ENCODE measurements around the gene ASIP. TPM values are rescaled to one million over a fixed set of nuclear protein-coding genes. Genes with fewer than 3 reads are reported as not detected.
"Not testable (repeated sequence)": the region's sequence is repeated elsewhere in the genome, so short reads cannot be mapped to it uniquely, and the experiment has no call there.

ASIP gene
- polyA plus RNA-seq, 1 donor (not counting 4 experiments of a cell fraction or from before 2014, with no cell fraction given), result not detected

GRCh38 chr20:34250005-34250404 lies 8.8 kb downstream of the ASIP start:
- no peaks in the 10 kb centered on the region for H3K9me3 ChIP-seq (ENCODE audit: control insufficient read depth, low read depth, low read length)
- TF ChIP-seq EZH2 (IDR thresholded peaks at IDR 0.05; ENCODE audit: low read length), result no peak
- TF ChIP-seq, protein P1, sequence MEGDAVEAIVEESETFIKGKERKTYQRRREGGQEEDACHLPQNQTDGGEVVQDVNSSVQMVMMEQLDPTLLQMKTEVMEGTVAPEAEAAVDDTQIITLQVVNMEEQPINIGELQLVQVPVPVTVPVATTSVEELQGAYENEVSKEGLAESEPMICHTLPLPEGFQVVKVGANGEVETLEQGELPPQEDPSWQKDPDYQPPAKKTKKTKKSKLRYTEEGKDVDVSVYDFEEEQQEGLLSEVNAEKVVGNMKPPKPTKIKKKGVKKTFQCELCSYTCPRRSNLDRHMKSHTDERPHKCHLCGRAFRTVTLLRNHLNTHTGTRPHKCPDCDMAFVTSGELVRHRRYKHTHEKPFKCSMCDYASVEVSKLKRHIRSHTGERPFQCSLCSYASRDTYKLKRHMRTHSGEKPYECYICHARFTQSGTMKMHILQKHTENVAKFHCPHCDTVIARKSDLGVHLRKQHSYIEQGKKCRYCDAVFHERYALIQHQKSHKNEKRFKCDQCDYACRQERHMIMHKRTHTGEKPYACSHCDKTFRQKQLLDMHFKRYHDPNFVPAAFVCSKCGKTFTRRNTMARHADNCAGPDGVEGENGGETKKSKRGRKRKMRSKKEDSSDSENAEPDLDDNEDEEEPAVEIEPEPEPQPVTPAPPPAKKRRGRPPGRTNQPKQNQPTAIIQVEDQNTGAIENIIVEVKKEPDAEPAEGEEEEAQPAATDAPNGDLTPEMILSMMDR (optimal IDR thresholded peaks at IDR 0.05 in 1 of 3, IDR thresholded peaks at IDR 0.05 in 1 of 3, conservative IDR thresholded peaks at IDR 0.05 in 1 of 3; ENCODE audit: extremely low read depth in 1 of 3, insufficient read depth in 2 of 3, low read length in 3 of 3), result no peak
- H3K27me3 ChIP-seq (ENCODE audit: control insufficient read depth, extremely low read depth, insufficient read depth, low read length), result no peaks in the 10 kb centered on the region
- H3K4me3 ChIP-seq (ENCODE audit: control insufficient read depth in 2 of 3, extremely low read depth in 1 of 3, insufficient read depth in 2 of 3, low read depth in 1 of 3, low read length in 3 of 3), result no peak overlapping the region
- FAIRE-seq (no peak), DNase-seq (ENCODE audit: low read depth, low spot score) (no peak)
- no peaks in the 10 kb centered on the region for H3K79me2 ChIP-seq (ENCODE audit: control insufficient read depth, insufficient read depth, low read length)
- no peaks in the 10 kb centered on the region for H4K20me1 ChIP-seq (ENCODE audit: control insufficient read depth, extremely low read depth, insufficient read depth, low read length)
- no peaks in the 10 kb centered on the region for H3K36me3 ChIP-seq (ENCODE audit: control insufficient read depth in 2 of 2, extremely low read depth in 1 of 2, insufficient read depth in 2 of 2, low read length in 2 of 2)
- H3K9ac ChIP-seq (ENCODE audit: control insufficient read depth, extremely low read depth, insufficient read depth, low read length), result no peak overlapping the region
- H2AFZ ChIP-seq (ENCODE audit: control insufficient read depth, low read length), result no peak overlapping the region
- no peaks in the 10 kb centered on the region for H3K4me1 ChIP-seq (ENCODE audit: control insufficient read depth, extremely low read depth, insufficient read depth, low read length)
- H3K27ac ChIP-seq (ENCODE audit: control insufficient read depth, insufficient read depth, low read length), result no peak overlapping the region
- no peak overlapping the region for H3K4me2 ChIP-seq (ENCODE audit: control insufficient read depth, extremely low read depth, insufficient read depth, low read depth, low read length)
- H3K9me1 ChIP-seq (ENCODE audit: control insufficient read depth, extremely low read depth, insufficient read depth, low read length), result no peaks in the 10 kb centered on the region
- dilution Hi-C loops (cut with MboI; ENCODE audit: extremely low pct_ligation_motif_present, low sequenced_read_pairs), result no loop called here

- H3K36me3 ChIP-seq (ENCODE audit: control insufficient read depth in 2 of 2, extremely low read depth in 1 of 2, insufficient read depth in 2 of 2, low read length in 2 of 2), result no peaks in the 10 kb centered on the region
- FAIRE-seq, result no peak
- dilution Hi-C loops (cut with MboI; ENCODE audit: extremely low pct_ligation_motif_present, low sequenced_read_pairs), result no loop called here
- H3K9me1 ChIP-seq (ENCODE audit: control insufficient read depth, extremely low read depth, insufficient read depth, low read length), result no peaks in the 10 kb centered on the region
- H3K4me2 ChIP-seq (ENCODE audit: control insufficient read depth, extremely low read depth, insufficient read depth, low read depth, low read length), result no peak overlapping the region
- no peak for TF ChIP-seq EZH2 (IDR thresholded peaks at IDR 0.05; ENCODE audit: low read length)
- TF ChIP-seq, protein P1 (optimal IDR thresholded peaks at IDR 0.05 in 1 of 3, IDR thresholded peaks at IDR 0.05 in 1 of 3, conservative IDR thresholded peaks at IDR 0.05 in 1 of 3; ENCODE audit: extremely low read depth in 1 of 3, insufficient read depth in 2 of 3, low read length in 3 of 3), result no peak
- no peak overlapping the region for H2AFZ ChIP-seq (ENCODE audit: control insufficient read depth, low read length)
- no peak overlapping the region for H3K27ac ChIP-seq (ENCODE audit: control insufficient read depth, insufficient read depth, low read length)
- H4K20me1 ChIP-seq (ENCODE audit: control insufficient read depth, extremely low read depth, insufficient read depth, low read length), result no peaks in the 10 kb centered on the region
- H3K79me2 ChIP-seq (ENCODE audit: control insufficient read depth, insufficient read depth, low read length), result no peaks in the 10 kb centered on the region
- DNase-seq (ENCODE audit: low read depth, low spot score), result no peak
- no peaks in the 10 kb centered on the region for H3K4me1 ChIP-seq (ENCODE audit: control insufficient read depth, extremely low read depth, insufficient read depth, low read length)
- H3K9me3 ChIP-seq (ENCODE audit: control insufficient read depth, low read depth, low read length), result no peaks in the 10 kb centered on the region
- H3K9ac ChIP-seq (ENCODE audit: control insufficient read depth, extremely low read depth, insufficient read depth, low read length), result no peak overlapping the region
- H3K27me3 ChIP-seq (ENCODE audit: control insufficient read depth, extremely low read depth, insufficient read depth, low read length), result no peaks in the 10 kb centered on the region
- H3K4me3 ChIP-seq (ENCODE audit: control insufficient read depth in 2 of 3, extremely low read depth in 1 of 3, insufficient read depth in 2 of 3, low read depth in 1 of 3, low read length in 3 of 3), result no peak overlapping the region
Observed at GRCh38 chr20:34251619-34252018, 10.4 kb downstream of the ASIP start.

DNA sequence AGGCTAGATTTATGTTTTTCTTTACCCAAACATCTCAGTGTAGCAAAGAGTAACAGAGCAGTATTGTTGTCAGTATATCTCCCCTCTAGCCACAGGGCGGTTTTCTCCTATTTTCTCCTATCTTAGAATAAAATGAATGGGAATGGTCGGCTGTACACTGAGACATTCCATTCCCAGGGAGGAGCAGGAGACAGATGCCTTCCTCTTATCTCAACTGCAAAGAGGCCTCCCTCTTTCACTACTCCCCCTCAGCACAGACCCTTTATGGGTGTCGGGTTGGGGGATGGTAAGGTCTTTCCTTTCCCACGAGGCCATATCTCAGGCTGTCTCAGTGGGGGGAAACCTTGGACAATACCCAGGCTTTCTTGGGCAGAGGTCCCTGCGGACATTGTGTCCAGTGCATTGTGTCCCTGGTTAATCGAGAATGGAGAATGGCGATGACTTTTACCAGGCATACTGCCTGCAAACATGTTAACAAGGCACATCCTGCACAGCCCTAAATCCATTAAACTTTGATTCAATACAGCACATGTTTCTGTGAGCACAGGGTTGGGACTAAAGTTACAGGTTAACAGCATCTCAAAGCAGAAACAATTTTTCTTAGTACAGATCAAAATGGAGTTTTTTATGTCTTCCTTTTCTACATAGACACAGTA lies 11.3 kb downstream of the ASIP start:
- H3K27ac ChIP-seq (ENCODE audit: control insufficient read depth, insufficient read depth, low read length); H3K27me3 ChIP-seq (ENCODE audit: control insufficient read depth, extremely low read depth, insufficient read depth, low read length); H3K9me1 ChIP-seq (ENCODE audit: control insufficient read depth, extremely low read depth, insufficient read depth, low read length); dilution Hi-C loops (cut with MboI; ENCODE audit: extremely low pct_ligation_motif_present, low sequenced_read_pairs); H2AFZ ChIP-seq (ENCODE audit: control insufficient read depth, low read length); H3K4me2 ChIP-seq (ENCODE audit: control insufficient read depth, extremely low read depth, insufficient read depth, low read depth, low read length); H3K36me3 ChIP-seq (ENCODE audit: control insufficient read depth in 2 of 2, extremely low read depth in 1 of 2, insufficient read depth in 2 of 2, low read length in 2 of 2); H3K79me2 ChIP-seq (ENCODE audit: control insufficient read depth, insufficient read depth, low read length); H4K20me1 ChIP-seq (ENCODE audit: control insufficient read depth, extremely low read depth, insufficient read depth, low read length); FAIRE-seq; H3K9me3 ChIP-seq (ENCODE audit: control insufficient read depth, low read depth, low read length); H3K9ac ChIP-seq (ENCODE audit: control insufficient read depth, extremely low read depth, insufficient read depth, low read length); H3K4me1 ChIP-seq (ENCODE audit: control insufficient read depth, extremely low read depth, insufficient read depth, low read length); H3K4me3 ChIP-seq (ENCODE audit: control insufficient read depth in 2 of 3, extremely low read depth in 1 of 3, insufficient read depth in 2 of 3, low read depth in 1 of 3, low read length in 3 of 3); DNase-seq (ENCODE audit: low read depth, low spot score): not testable (repeated sequence)

All from keratinocyte (primary cell).